ENCODE results near the gene PXN.
"Not testable (repeated sequence)": the region's sequence is repeated elsewhere in the genome, so short reads cannot be mapped to it uniquely, and the experiment has no call there.

PXN gene

DNA sequence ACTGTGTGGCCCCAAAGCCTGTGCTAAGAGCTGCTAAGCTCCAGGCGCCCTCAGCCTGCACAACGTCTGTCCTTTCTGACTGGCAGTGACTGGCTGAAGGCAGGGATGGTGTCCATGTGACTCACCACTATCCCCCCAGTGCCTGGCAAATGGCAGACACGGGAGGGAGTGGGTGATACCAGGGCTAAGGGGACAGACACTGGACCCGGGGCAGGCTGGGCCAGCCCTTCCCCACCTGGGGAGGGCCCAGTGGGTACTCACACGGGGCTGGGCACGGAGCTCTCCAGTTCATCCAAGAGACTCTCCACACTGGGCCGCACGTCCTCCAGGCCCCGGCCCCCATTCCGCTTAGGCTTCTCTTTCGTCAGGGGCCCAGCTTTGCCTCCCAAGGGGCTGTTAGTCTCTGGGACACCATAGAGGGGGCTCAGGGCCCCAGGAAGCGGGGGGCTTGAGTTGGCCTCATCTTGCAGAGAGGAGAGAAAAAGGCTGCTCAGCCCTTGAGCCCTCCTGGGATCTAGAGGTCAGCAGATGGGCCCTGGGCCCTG, 43.2 kb downstream of the PXN start:
- H3K27me3 ChIP-seq (ENCODE audit: insufficient read depth, low read length): no peaks in the 10 kb centered on the region
- no peak overlapping the region for H3K4me3 ChIP-seq (ENCODE audit: low read length)
- H2AFZ ChIP-seq (ENCODE audit: low read depth, low read length): no peak overlapping the region
- H3K9me3 ChIP-seq (ENCODE audit: low read length): no peaks in the 10 kb centered on the region
- peaks cover 10% of the 10 kb centered on the region for H3K4me1 ChIP-seq (ENCODE audit: insufficient read depth, low read length)
- H3K36me3 ChIP-seq (ENCODE audit: insufficient read depth, low read length): peaks cover 40% of the 10 kb centered on the region

GRCh38 chr12:120221576-120221900, 44.0 kb downstream of the PXN start:
- no peak overlapping the region for H2AFZ ChIP-seq (ENCODE audit: low read depth, low read length)
- no peaks in the 10 kb centered on the region for H3K27me3 ChIP-seq (ENCODE audit: insufficient read depth, low read length)
- no peaks in the 10 kb centered on the region for H3K9me3 ChIP-seq (ENCODE audit: low read length)
- H3K4me1 ChIP-seq (ENCODE audit: insufficient read depth, low read length): peaks cover 10% of the 10 kb centered on the region
- no peak overlapping the region for H3K4me3 ChIP-seq (ENCODE audit: low read length)
- H3K36me3 ChIP-seq (ENCODE audit: insufficient read depth, low read length): peaks cover 40% of the 10 kb centered on the region

DNA sequence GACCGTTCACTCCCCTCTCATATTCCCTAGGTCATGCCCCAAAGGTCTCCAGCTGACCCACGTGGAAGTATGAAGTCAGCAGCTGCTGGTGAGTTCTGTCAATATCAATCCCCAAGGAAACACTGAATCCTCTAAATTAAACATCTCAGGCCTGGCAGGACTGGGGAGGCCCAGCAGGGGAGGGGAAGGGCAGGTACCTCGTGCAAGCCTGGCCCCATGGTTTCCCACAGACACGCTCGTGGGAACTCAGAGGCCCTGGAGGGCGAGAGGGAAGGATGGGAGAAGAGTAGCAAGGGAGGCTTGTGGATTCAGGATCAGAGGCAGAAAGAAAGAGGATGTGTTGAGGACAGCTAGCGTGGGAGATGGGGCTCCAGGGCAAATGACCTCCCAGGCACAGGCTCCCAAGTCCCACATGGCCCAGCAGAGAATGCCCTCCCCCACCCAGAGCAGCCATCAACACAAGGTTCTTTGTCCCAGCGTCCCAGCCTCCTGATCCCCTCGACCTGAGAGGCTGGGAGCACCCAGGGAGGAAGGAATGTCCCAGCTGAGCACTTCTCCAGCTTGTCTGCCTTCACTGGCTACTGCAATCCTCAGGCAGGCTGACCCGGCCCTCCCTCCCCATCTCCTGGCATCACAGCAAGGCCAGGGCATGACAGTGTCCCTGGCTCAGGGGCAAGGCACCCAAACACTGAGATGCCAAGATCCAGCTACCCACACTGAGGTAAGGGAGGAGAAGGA, 44.5 kb downstream of the PXN start:
- no peaks in the 10 kb centered on the region for H3K9me3 ChIP-seq (ENCODE audit: low read length)
- H3K36me3 ChIP-seq (ENCODE audit: insufficient read depth, low read length): peaks cover 44% of the 10 kb centered on the region
- no peaks in the 10 kb centered on the region for H3K27me3 ChIP-seq (ENCODE audit: insufficient read depth, low read length)
- H2AFZ ChIP-seq (ENCODE audit: low read depth, low read length): no peak overlapping the region
- no peak overlapping the region for H3K4me3 ChIP-seq (ENCODE audit: low read length)
- H3K4me1 ChIP-seq (ENCODE audit: insufficient read depth, low read length): peaks cover 10% of the 10 kb centered on the region

DNA sequence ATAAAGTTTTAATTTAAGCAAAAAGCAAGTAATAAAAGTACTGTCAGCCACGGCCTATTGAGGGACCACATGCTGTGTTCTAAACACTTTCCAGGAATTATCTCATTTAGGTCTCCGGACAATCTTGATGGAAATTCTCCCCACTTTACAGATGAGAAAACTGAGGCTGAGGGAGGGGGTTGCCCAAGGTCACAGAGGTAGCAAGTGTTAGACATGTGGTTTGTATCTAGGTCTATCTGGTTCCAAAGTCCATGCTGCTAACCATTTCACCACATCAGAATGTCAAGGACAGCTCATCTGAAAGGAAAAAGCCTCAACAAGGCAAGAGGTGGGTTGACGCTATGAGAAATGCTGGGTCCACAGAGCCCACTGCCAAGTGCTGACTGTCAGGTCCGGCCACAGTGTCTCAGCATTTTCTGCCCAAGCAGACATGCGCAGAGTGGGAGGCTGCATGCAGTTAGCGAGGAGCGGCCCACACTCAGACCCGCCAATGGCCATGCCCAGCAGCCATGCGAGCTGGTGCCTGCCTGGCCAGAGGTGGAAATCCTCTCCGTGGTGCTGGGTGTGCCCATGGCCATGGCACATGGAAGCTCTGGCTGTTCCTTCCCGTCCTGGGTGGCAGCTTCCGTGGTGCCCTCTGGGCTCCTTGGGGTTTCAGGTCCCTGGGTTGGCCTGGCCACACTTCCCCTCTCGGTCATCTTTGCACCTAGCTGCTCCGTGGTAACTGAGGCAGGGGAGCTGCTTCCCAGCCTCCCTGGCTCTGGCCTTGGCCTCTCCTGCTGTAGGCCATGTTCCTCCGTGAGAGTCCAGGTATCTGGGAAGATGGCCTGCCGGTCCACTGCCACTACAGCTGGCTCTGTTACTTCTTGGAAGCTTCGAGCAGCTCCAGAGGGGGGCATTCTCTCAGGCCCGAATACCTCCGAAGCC, 46.6 kb downstream of the PXN start:
- Histone ChIP-seq H2AFZ (ENCODE audit: low read depth, low read length) (no peak overlapping the region), H3K27me3 (ENCODE audit: insufficient read depth, low read length) (no peaks in the 10 kb centered on the region), H3K36me3 (ENCODE audit: insufficient read depth, low read length) (peaks cover 58% of the 10 kb centered on the region), H3K4me1 (ENCODE audit: insufficient read depth, low read length) (no peaks in the 10 kb centered on the region), H3K9me3 (ENCODE audit: low read length) (no peaks in the 10 kb centered on the region), H3K4me3 (ENCODE audit: low read length) (no peak overlapping the region)

- Histone ChIP-seq H3K36me3 (ENCODE audit: insufficient read depth, low read length) (peaks cover 60% of the 10 kb centered on the region), H3K4me3 (ENCODE audit: low read length) (no peak overlapping the region), H3K4me1 (ENCODE audit: insufficient read depth, low read length) (no peaks in the 10 kb centered on the region), H3K9me3 (ENCODE audit: low read length) (no peaks in the 10 kb centered on the region), H3K27me3 (ENCODE audit: insufficient read depth, low read length) (no peaks in the 10 kb centered on the region), H2AFZ (ENCODE audit: low read depth, low read length) (no peak overlapping the region)
Observed at GRCh38 chr12:120216742-120217605, 48.6 kb downstream of the PXN start.

DNA sequence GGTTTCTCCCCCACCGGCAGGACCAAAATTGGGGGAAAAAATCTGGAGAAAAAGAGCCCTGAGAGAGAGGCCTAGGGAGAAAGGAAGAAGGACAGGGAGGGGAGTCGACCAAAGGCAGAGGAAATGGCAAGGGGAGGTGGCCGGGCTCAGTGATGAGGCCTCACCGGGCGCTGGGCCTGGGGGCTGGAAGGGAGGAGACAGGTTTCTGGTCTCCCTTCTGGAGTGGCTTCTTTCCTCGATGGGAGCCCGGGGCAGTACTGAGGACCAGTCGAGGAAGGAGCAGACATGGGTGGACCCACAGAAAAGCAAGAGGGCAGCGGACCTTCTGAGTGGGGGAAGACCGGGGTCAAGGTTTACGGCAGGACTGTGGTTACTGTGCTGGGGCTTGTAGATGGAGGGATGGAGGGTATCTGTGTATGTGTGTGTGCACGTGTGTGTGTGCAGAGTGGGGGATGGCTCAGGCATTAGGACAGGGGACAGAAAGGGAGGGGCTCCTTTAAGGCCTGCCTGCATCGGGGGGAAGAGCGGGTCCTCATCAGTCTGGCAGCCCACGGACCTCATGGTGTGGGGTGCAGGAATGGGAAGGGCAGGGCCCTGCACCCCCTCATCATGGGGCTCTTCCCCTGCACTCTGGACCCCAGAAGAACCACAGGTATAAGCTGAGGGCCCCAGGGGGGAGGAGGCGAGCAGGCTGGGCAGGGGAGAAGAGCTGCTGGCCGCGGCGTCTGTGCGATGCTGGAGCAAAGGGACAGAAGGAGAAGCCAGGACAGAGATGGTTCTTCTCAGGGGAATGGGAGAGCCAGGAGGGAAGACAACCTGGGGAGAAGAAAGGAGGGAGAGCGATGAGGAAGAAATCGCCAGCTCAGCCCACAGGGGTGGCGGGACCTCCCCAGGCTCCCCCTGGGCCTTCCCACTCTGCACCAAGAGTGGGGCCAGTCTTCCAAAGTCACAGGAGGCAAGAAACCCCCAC, 49.5 kb downstream of the PXN start:
- Histone ChIP-seq H3K4me1 (ENCODE audit: insufficient read depth, low read length) (no peaks in the 10 kb centered on the region), H3K9me3 (ENCODE audit: low read length) (no peaks in the 10 kb centered on the region), H3K27me3 (ENCODE audit: insufficient read depth, low read length) (no peaks in the 10 kb centered on the region), H2AFZ (ENCODE audit: low read depth, low read length) (no peak overlapping the region), H3K4me3 (ENCODE audit: low read length) (no peak overlapping the region), H3K36me3 (ENCODE audit: insufficient read depth, low read length) (peaks cover 62% of the 10 kb centered on the region)

- no peaks in the 10 kb centered on the region for H3K9me3 ChIP-seq (ENCODE audit: low read length)
- no peaks in the 10 kb centered on the region for H3K27me3 ChIP-seq (ENCODE audit: insufficient read depth, low read length)
- peaks cover 66% of the 10 kb centered on the region for H3K36me3 ChIP-seq (ENCODE audit: insufficient read depth, low read length)
- H3K4me3 ChIP-seq (ENCODE audit: low read length): no peak overlapping the region
- H3K4me1 ChIP-seq (ENCODE audit: insufficient read depth, low read length): no peaks in the 10 kb centered on the region
- no peak overlapping the region for H2AFZ ChIP-seq (ENCODE audit: low read depth, low read length)
Observed at GRCh38 chr12:120215357-120215735, 50.2 kb downstream of the PXN start.

DNA sequence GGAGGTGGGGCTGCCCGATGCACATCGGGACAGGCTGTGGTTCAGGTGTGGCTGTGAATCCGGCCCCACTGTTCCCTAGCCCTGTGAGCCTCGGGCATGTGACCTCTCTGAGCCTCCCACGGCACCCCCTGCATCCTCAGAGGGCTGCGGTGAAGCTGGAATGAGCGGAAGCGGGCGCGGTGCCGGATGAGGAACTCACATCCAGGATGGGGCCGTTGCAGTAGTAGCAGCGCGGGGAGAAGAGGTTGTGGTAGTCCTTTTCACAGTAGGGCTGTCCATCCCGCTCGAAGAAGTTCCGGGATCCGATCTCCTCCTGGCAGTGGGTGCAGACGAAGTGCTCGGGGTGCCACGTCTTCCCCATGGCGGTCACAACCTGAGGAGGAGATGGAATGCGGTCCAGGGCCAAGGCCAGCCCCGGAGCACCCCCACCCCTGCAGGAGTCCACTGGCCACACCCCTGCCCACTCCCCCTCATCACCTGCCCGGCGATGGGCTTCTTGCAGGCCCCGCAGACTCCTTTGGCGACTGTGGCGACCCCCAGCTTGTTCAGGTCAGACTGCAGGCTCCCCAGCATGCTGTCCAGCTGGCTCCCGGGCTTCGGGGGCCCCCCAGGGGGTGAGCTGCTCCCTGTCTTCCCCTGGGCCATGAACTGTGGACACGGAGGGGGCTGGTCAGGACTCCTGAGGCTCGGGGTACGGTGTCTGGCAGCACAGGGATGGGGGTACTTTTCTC, 50.7 kb downstream of the PXN start:
- no peaks in the 10 kb centered on the region for H3K27me3 ChIP-seq (ENCODE audit: insufficient read depth, low read length)
- peaks cover 70% of the 10 kb centered on the region for H3K36me3 ChIP-seq (ENCODE audit: insufficient read depth, low read length)
- H3K4me1 ChIP-seq (ENCODE audit: insufficient read depth, low read length): no peaks in the 10 kb centered on the region
- H3K9me3 ChIP-seq (ENCODE audit: low read length): no peaks in the 10 kb centered on the region
- H3K4me3 ChIP-seq (ENCODE audit: low read length): no peak overlapping the region
- H2AFZ ChIP-seq (ENCODE audit: low read depth, low read length): no peak overlapping the region

DNA sequence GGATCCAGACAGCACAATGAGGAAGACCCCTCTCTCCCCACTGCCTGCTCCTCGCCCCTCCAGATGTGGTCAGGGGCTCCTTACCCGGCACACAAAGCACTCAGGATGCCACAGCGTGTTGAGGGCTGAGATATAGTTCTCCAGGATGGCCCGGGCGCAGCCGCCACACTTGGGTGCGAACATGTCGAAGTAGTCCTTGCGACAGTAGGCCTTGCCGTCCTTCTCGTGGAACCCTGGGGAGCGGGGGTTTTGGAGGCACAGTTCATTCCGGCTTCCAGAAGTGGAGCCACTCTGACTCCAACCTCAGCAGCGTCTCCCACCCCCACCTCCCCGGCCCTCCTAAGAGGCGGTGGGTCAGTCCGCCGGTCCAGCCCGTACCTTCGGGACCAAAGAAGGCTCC, 51.8 kb downstream of the PXN start:
- H3K4me1 ChIP-seq (ENCODE audit: insufficient read depth, low read length): no peaks in the 10 kb centered on the region
- H3K9me3 ChIP-seq (ENCODE audit: low read length): no peaks in the 10 kb centered on the region
- H3K27me3 ChIP-seq (ENCODE audit: insufficient read depth, low read length): no peaks in the 10 kb centered on the region
- no peak overlapping the region for H2AFZ ChIP-seq (ENCODE audit: low read depth, low read length)
- no peak overlapping the region for H3K4me3 ChIP-seq (ENCODE audit: low read length)
- peaks cover 62% of the 10 kb centered on the region for H3K36me3 ChIP-seq (ENCODE audit: insufficient read depth, low read length)

- peaks cover 63% of the 10 kb centered on the region for H3K36me3 ChIP-seq (ENCODE audit: insufficient read depth, low read length)
- H3K4me3 ChIP-seq (ENCODE audit: low read length); H3K9me3 ChIP-seq (ENCODE audit: low read length); H2AFZ ChIP-seq (ENCODE audit: low read depth, low read length); H3K27me3 ChIP-seq (ENCODE audit: insufficient read depth, low read length); H3K4me1 ChIP-seq (ENCODE audit: insufficient read depth, low read length): not testable (repeated sequence)
Observed at GRCh38 chr12:120213182-120213581, 52.3 kb downstream of the PXN start.

DNA sequence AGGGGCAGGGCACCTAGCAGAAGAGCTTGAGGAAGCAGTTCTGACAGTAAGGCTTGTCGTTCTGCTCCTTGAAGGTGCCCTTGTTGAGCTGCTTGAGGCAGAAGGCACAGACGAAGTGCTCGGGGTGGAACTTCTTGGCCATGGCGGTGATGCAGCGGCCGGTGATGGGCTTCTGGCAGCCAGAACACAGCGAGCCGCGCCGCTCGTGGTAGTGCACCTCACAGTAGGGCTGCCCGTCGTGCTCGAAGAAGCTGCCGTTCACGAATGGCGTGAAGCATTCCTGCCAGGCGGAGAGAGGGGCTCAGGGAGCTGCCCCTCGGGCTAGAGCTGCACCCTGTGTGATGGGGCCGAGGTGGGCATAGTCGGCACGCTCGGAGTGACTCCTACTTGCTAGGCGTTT, 53.2 kb downstream of the PXN start:
- no peaks in the 10 kb centered on the region for H3K9me3 ChIP-seq (ENCODE audit: low read length)
- no peak overlapping the region for H2AFZ ChIP-seq (ENCODE audit: low read depth, low read length)
- H3K36me3 ChIP-seq (ENCODE audit: insufficient read depth, low read length): peaks cover 68% of the 10 kb centered on the region
- H3K4me1 ChIP-seq (ENCODE audit: insufficient read depth, low read length): no peaks in the 10 kb centered on the region
- no peaks in the 10 kb centered on the region for H3K27me3 ChIP-seq (ENCODE audit: insufficient read depth, low read length)
- H3K4me3 ChIP-seq (ENCODE audit: low read length): no peak overlapping the region

Data from neuron (in vitro differentiated cells).